Erythroblast (primary cell): Measurements from ENCODE around the gene TTLL6.
"Not testable (repeated sequence)": the region's sequence is repeated elsewhere in the genome, so short reads cannot be mapped to it uniquely, and the experiment has no call there.

Experiments
- DNase-seq, 2 experiments: peaks; one replicate each; lab custom pipeline; 2025; lab: John Stamatoyannopoulos, UW
- GATA1 ChIP-seq: IDR thresholded peaks from 2 replicates; pipeline ENCODE4 v1.6.1; 2011; ENCODE audit warnings: low read depth, mild to moderate bottlenecking, control low read depth, low read length, moderate library complexity
- POLR2A ChIP-seq: IDR thresholded peaks from 2 replicates; pipeline ENCODE4 v1.6.1; 2011; ENCODE audit warnings: mild to moderate bottlenecking, low read length

The TTLL6 gene

DNA sequence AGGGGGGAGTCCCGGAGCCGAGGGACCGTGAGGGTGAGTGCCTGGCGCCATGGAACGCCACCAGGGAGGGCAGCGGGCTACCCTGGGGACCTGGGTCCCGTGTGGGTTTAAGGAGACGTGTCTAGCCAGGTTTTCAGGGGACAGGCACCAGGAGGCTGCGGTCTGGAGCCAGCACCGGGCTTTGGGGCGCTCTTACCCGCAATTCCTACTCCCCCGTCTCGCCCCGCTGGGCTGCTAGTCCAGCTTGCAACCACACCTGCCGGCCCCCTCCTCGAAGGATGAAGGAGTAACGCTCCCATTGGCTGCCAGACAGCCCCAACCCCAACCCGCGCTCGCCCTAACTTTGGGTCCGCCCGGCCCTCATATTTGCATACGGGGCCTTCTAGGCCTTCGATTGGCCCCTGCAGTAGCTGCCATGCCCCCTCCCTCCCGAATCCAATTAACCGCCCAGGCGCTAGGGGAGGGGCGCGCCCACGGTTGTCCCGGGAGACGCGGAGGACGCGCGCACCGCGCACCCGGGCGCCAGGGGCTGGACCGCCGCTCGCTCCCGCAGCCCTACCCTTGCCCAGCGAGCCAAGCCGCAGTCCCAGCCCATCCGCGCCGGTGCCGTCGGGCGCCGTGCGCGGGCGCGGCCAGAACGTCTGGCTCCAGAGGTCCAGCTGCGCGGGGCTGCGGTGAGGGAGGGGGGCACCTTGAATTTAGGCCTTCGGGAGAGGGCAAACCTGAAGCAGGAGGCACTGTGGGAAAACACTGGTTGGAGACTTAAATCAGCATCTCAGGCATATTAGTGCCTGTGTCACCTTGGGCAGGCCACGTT lies at the start of gene TTLL6:
Gene TTLL6, minus strand, starts transcription at position 456 of the 817 bp plus-strand sequence. Its CDS starts 157 bp downstream, at position 299.
- peak; percentile 82 to 86 for DNase-seq
- no peak for TF ChIP-seq POLR2A
- TF ChIP-seq GATA1 = no peak

DNA sequence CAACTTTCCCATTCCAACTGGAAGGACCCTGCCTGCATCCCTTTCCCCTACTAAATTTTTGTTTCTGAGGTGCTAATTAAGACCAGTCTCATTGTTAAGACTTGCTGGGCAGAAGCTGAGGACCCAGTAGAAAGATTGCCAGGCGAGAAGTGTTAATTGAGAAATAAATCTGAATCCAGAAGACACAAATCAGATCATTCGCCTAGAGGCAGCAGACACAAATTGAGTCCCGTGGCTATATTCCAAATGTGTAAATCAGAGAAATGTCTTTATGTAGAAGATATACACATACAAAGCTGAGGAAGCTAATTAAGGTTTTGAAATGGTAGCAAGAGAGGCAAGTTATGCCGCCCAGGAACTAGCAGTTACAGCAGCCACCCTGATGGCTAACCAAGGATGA lies 43.4 kb upstream of the TTLL6 start:
- TF ChIP-seq POLR2A = no peak
- no peak for TF ChIP-seq GATA1
- DNase-seq = no peak

- TF ChIP-seq POLR2A (no peak), GATA1 (no peak)
- DNase-seq = no peak
Observed at GRCh38 chr17:48860034-48860433, 43.0 kb upstream of the TTLL6 start.

DNA sequence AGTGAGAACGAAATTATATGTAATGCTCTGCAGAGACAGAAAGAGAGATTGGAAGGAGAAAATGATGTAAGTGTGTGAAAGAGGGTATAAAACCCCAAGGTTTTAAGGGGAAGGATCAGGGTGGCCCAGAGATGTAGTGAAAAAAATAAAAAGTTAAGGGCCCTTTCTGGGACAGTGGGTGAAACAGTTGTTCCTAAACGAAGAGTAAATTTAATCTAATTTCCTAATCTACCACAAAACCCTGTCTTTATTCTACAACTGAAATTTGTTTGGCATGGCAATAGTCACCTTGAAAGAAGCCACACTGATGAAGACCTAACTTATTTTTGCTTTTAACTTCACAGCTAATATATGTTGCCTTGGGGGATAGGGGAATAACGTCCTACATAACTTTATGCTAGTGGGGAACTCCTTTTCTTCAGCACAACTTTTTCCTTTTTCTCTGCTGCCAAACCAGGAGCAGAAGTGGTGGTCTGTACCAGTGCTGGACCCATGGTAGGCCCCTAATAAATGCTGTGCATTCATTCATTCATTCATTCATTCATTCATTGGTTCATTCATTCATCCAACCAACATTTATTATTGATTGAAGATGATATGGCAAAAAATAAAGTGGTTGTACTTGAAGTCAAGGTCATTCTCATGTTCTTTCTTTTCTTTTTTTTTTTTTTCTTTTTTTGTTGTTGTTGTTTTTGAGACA lies 39.2 kb upstream of the TTLL6 start:
- DNase-seq = peak in 1 of 2 experiments; percentile 34
- TF ChIP-seq GATA1 (no peak), POLR2A (no peak)

- TF ChIP-seq GATA1 (no peak), POLR2A (no peak)
Observed at GRCh38 chr17:48854774-48855476, 37.9 kb upstream of the TTLL6 start.

GRCh38 chr17:48850792-48851323 lies 33.8 kb upstream of the TTLL6 start:
- TF ChIP-seq GATA1 (no peak), POLR2A (no peak)
- DNase-seq = no peak

More at GRCh38 chr17:48854774-48855476, 37.9 kb upstream of the TTLL6 start:
- no peak for DNase-seq

DNA sequence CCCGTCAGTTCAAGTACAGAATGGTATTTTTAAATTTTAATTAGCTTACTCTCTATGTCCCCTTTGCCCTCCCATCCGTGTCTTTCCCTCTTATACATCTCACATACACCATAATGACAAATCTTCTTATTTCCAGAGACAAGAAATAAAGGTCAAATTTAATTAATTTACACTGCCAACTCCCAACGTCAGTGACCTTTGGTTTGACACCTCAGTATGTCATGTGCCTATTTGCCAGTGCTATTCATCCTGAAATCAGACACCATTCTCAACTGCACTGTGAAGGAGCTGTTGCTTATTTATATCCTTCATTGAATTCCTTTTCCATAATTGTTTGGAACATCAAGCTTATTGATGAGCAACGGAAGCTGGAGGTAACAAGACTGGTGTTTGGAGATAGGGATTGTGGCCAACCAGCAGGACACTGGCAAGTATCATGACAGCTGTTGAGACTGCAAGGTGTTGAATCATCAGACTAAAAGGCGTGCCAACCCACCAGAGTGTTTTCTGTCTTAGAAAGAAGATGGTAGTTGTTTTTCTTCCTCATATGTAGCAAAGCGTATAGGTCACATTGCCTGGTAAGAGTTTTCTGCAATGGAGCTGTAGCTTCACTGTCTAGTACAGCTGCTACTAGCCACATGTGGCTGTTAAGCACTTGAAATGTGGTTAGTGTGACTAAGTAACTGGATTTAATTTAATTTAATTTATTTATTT lies 26.3 kb upstream of the TTLL6 start:
- no peak for DNase-seq
- TF ChIP-seq POLR2A (no peak), GATA1 (no peak)

- no peak for DNase-seq
Observed at GRCh38 chr17:48842746-48843145, 25.7 kb upstream of the TTLL6 start.

GRCh38 chr17:48841395-48841831 lies 24.4 kb upstream of the TTLL6 start:
- DNase-seq = peak in 1 of 2 experiments; percentile 17
- TF ChIP-seq POLR2A = no peak
- no peak for TF ChIP-seq GATA1

More at GRCh38 chr17:48842746-48843145, 25.7 kb upstream of the TTLL6 start:
- no peak for TF ChIP-seq GATA1
- TF ChIP-seq POLR2A = no peak

DNA sequence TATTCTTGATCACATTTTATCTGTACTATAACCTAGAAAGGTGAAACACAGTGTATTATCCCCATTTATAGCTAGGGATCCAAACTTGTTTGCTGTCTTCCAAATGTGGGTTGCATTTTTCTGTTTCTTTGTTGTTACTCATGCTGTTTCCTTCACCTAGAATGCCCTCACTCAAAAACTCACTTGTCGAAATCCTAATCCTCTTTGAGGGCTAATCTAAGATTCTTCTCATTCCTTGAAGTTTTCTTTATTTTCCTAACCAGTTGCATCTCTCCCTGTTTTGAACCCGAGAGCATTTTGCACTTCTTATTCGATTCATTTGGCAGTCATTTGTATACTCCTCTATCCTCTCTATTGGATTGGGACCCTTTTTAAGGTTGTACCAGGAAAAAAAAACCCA lies 23.4 kb upstream of the TTLL6 start:
- TF ChIP-seq GATA1 = no peak
- no peak for DNase-seq

GRCh38 chr17:48837458-48837857 lies 20.4 kb upstream of the TTLL6 start:
- DNase-seq = not testable (repeated sequence)

GRCh38 chr17:48835971-48836370 lies 18.9 kb upstream of the TTLL6 start:
- TF ChIP-seq POLR2A = no peak
- TF ChIP-seq GATA1 = no peak
- peak; percentile 23 to 47 for DNase-seq

- no peak for DNase-seq
- TF ChIP-seq POLR2A = no peak
- TF ChIP-seq GATA1 = no peak
Observed at GRCh38 chr17:48834973-48835372, 17.9 kb upstream of the TTLL6 start.
